ENCODE data around the gene FOXN3.
"Not testable (repeated sequence)": the region's sequence is repeated elsewhere in the genome, so short reads cannot be mapped to it uniquely, and the experiment has no call there.

Gene FOXN3

DNA sequence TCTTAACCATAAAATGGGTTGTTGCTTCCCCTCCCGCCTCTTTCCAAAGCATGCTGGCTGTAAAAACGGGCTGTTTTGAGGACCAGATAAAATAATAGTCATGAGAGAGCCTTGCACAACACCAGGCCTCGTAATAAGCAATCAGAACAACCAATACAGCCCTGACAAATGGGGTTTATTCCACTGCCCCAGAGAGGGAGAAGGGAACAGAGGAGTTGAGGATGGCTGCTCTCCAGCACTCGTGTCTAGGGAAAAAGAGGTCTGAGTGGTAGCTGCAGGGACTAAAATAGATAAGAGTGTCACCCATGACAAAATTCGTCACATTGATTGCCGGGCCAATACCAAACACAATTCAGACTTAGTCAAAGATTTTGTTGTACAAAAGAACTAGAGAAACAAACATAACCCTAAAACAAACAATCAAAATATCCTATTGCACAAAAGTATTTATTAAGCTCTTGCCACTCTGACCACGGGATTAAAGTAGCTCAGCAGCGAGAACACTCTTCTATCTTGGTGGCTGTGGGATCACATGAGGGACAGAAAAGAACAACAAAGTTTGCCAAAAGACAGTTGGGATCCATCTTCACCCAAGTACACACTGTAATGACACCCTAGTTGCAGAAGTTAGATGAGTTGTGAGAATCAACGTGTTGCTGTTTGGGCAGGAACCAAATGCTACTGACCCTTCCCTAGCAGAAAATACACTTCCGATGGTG is 188.0 kb downstream of the FOXN3 start:
- no peak for DNase-seq (ENCODE audit: low spot score)

DNA sequence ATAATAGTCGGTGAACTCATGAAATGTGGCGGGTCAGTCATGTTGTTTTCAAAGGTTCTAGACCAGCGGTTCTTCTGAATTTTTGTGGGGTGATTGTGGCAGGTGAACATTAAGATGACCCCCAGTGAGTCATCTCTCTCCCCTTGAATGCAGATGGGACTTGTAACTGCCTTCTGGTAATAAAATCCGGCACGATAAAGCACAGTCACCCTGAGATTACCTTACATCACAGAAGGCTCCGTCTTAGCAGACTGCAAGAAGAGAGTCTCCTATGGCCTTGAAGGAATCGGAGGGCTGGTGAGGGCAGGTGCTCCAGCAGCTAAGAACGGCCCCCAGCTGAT is 189.6 kb downstream of the FOXN3 start:
- no peak for DNase-seq (ENCODE audit: low spot score)

GRCh38 chr14:89226801-89227495 is 190.1 kb downstream of the FOXN3 start:
- DNase-seq (ENCODE audit: low spot score), result no peak

- DNase-seq (ENCODE audit: low spot score), result no peak
These were observed 191.4 kb downstream of the FOXN3 start for GRCh38 chr14:89225607-89226006.

- no peak for DNase-seq (ENCODE audit: low spot score)
These were observed 195.8 kb downstream of the FOXN3 start for GRCh38 chr14:89221109-89221810.

DNA sequence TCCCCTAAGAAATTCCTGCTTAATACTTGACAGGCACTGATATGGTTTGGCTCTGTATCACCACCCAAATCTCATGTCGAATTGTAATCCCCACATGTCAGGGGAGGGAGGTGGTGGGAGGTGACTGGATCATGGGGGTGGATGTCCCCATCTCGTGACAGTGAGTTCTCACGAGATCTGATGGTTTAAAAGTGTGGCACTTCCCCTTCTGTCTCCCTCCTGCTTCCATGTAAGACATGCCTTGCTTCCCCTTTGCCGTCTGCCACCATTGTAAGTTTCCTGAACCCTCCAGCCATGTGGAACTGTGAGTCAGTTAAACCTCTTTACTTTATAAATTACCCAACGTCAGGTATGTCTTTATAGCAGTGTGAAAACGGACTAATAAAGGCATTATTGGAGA is 198.0 kb downstream of the FOXN3 start:
- no peak for DNase-seq (ENCODE audit: low spot score)

GRCh38 chr14:89217891-89218290 is 199.1 kb downstream of the FOXN3 start:
- DNase-seq (ENCODE audit: low spot score), result no peak

DNA sequence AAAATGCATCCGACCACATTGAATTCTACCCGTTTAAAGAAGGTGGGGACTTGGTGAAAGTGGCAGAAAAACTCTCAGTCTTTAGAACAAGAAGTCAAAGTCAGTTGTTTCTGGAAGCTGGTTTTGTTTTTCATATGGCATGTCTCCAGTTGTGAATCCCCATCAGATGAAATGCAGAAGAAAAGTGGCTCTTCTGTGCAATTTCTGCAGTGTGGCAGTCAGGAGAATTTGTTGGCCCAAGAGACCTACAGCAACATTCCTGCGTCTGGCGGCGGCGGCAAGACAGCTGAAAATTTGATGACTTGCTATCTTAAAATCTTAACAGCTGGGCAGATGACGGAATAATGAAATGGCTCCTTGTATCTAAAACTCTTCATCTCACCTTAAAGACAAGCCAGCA is 201.5 kb downstream of the FOXN3 start:
- DNase-seq (ENCODE audit: low spot score), result no peak

DNA sequence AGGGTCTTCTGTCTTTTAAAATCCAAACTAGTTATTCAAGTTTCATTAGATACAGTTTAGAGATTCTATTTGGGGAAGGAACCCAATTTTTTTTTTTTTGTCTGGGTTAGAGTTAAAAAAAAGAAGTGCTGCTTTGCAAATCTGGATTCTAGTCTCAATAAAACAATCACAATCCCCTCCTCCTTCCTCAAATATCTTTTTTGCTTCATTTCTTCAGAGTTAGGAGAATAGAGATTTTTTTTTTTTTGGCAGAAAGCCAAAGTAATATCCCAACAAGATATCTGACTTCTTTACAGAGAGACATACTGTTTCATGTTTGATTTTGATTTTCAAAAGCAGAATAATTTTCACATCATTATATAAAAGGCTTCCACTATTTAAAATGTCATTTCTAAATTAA is 201.9 kb downstream of the FOXN3 start:
- no peak for DNase-seq (ENCODE audit: low spot score)

GRCh38 chr14:89214221-89214965 is 202.6 kb downstream of the FOXN3 start:
- DNase-seq (ENCODE audit: low spot score), result no peak

DNA sequence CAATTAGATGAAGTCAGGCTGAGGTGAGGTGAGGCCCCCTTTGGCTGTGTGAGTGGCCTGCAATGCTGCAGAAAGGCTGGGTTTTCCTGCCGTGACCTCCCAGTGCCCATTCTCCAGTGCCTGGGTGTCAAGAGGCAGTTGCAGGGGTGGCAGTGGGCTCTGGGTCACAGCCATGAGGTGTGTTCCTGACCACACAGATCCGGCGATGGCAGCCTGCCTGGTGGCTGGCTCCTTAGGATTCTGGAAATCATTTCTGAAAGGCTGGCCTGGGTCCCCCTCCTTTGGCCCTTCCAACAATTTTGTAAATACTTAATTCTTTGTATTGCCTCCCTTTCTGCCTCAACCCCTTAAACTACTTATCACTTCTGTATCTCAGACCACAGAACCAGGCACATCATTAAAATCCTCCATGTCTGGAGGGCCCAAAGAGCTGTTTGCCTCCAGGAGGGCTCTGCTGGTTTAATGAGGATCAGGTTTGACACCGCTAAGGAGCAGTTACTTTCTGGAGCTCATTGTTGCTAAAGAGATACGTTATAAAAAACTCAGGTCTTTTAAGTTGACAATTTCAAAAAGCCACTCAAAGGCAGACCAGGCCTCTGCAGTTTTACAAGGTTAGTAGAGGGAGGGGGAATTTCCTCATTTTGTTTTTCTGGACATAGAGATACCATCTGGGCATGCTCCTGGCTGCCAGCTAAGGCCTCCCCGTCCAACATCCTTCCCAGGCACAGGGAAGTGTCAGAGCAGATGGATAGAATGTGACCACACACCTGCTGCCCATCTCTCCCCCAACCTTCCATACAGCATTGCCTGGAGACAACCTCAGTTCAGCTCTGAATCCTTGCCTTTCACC is 204.4 kb downstream of the FOXN3 start:
- no peak for DNase-seq (ENCODE audit: low spot score)

- no peak for DNase-seq (ENCODE audit: low spot score)
These were observed 207.5 kb downstream of the FOXN3 start for GRCh38 chr14:89209558-89209957.

GRCh38 chr14:89207925-89208328 is 209.1 kb downstream of the FOXN3 start:
- DNase-seq (ENCODE audit: low spot score), result no peak

DNA sequence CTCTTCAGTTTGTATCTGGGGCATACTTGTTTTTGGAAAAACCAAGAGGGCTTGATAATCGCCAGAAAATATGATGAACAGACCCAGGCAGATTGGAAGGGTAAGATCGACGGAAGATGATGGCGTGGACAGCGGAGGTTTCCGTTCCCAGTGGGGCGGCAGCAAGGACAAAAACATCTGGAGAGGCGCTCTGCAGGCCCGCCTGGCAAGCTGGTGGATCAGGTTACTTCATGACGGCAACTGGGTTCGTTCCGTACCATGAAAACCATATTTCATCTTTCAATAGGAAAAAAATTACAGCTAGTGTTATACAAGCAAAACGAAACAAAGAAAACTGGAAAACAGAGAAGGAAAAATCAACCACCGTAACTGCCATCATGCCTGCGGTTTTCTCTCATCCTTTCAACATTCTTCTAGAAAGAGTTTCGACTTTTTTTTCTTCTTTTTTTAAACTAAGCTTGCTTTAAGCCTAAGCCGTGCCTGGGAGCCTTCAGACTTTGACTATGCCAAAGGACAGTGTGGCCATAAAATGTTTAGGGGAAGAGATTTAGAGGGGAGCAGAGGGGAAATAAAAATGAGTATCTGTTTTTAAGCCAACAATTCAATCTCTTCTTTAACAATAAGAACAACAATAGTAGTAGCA is 210.5 kb downstream of the FOXN3 start:
- DNase-seq (ENCODE audit: low spot score), result no peak

DNA sequence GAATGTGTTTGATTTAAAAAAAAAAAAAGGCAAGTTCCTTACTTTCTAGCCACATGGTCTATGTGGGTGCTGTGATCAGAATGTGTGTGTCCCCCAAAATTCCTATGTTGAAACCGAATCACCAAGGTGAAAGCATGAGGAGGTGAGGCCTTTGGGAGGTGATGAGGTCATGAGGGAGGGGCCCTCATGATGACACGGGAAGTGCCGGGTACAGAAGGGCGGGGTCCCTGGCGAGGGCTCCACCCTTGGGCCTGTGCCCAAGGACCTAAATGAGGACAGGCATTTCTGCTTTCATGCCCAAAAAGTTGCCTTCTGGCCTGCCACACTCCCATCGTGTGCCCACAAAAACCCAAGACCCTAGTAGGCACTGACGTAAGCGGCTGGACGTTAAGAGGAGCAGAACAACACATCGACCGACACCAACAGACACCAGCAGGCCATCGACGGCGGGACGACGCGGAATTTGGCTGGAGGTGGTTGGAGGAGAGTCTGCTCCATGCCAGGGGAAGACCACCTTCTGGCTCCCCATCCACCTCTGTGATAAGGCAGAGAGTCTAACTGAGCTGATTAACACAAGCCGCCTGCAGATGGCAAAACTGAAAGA is 211.8 kb downstream of the FOXN3 start:
- no peak for DNase-seq (ENCODE audit: low spot score)

DNA sequence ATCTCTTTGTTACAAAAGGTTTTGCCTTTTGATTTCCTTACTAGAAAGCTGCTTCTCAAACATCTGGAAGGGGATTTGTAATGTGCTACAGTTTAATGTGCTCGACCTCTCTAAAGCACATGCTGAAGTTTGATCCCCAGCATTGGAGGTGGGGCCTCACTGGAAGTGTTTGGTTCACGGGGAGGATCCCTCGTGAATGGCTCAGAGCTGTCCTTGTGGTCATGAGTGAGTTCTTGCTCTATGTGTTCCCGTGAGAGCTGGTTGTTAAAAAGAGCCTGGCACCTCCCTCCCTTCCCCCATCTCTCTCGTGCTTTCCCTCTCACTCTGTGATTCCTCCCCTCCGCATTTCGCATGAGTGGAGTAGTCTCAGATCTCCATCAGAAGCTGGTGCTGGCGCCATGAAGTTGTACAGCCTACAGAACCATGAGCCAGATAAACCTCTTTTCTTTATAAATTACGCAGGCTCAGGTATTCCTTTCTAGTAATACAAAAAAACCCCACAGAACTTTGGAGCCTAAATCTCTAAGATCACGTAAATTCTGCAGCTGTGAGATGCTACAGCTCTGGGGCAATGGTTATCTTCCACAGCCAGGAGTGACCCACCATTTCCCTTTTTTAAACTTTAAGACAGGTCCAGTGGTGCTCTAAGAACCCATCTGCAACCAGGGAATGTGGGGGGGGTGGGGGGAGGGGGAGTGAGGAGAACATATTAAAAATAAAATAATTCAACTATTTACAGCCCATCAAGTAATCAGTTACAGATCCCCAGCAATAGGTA is 214.4 kb downstream of the FOXN3 start:
- no peak for DNase-seq (ENCODE audit: low spot score)

DNA sequence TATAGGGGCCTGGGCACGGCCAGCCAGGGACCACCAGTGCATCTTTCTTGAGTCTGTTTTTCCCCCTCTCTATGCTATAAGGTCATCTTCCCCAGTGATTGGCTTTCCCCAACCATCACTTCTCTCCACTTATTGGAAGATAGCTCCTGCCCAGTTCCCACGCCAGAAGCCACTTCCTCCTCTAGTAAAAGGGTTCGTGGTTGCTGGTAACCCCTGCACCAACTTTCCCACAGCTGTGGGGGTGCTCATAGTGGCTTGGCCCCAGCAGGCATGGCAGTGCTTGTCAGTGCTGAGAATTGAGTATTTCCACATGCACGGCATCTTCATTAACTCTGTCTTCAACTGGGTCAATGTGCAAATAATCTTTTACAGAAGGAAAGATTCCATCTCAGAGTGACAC is 215.4 kb downstream of the FOXN3 start:
- DNase-seq (ENCODE audit: low spot score), result no peak

DNA sequence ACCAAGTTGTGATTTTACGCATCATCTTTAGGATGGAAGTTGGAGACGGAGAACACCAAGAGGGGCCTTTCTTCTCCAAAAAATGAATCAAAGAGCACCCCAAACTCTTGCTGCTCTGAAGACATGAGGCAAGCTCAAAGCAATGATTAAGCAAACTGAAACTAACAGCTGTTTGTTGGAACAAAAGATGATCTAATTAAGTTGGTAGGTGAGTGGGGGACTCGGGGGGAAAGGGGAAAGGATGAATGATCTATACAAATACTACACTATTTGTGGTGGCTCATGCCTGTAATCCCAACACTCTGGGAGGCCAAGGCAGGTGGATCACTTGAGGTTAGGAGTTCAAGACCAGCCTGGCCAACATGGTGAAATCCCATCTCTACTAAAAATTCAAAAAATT is 217.7 kb downstream of the FOXN3 start:
- DNase-seq (ENCODE audit: low spot score), result not testable (repeated sequence)

- DNase-seq (ENCODE audit: low spot score), result no peak
These were observed 218.3 kb downstream of the FOXN3 start for GRCh38 chr14:89198544-89199329.
